RCC 7860 (cell line): ENCODE measurements around the gene DDB1.

Experiments
- DNase-seq: peaks from one replicate; pipeline ENCODE4 v3.0.0-alpha.2; 2015; ENCODE audit warnings: low spot score
- FAIRE-seq: peaks from 2 replicates; lab custom pipeline; 2012; peaks lifted over from hg19 to GRCh38; lab: Jason Lieb, UNC

The DDB1 gene

GRCh38 chr11:61298663-61299244, 34.2 kb downstream of the DDB1 start:
- DNase-seq, result no peak
- FAIRE-seq, result no peak

- DNase-seq (peak; percentile 71), FAIRE-seq (peak; percentile 43)
Measured at GRCh38 chr11:61297746-61298145, 35.2 kb downstream of the DDB1 start.

DNA sequence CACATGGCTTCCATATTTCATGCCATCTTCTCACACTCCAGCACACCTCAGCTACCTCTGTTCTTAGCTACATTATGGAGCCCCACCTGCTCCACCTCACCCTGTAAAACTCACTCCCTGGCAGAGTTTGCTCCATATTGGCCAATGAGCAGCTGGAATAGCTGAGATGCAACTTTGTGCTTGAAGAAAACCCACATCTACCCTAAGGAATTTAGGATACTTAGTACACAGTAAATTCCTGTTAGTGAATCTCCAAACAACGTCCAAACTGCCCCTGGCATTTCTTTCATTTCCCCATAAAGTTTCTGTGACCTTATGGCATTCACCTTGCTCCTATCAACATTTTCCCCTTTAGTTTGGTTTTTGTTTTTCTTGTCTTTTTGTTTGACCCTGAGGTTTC, 35.6 kb downstream of the DDB1 start:
- FAIRE-seq (no peak), DNase-seq (no peak)

- no peak for DNase-seq
- FAIRE-seq, result no peak
Measured at GRCh38 chr11:61295596-61295926, 37.3 kb downstream of the DDB1 start.

GRCh38 chr11:61294717-61295595, 37.9 kb downstream of the DDB1 start, which contains the start of gene VWCE:
Gene VWCE, minus strand, starts transcription at chr11:61295316. Its CDS starts 279 bp downstream, at chr11:61295037.
- no peak for FAIRE-seq
- peak; percentile 5 for DNase-seq

DNA sequence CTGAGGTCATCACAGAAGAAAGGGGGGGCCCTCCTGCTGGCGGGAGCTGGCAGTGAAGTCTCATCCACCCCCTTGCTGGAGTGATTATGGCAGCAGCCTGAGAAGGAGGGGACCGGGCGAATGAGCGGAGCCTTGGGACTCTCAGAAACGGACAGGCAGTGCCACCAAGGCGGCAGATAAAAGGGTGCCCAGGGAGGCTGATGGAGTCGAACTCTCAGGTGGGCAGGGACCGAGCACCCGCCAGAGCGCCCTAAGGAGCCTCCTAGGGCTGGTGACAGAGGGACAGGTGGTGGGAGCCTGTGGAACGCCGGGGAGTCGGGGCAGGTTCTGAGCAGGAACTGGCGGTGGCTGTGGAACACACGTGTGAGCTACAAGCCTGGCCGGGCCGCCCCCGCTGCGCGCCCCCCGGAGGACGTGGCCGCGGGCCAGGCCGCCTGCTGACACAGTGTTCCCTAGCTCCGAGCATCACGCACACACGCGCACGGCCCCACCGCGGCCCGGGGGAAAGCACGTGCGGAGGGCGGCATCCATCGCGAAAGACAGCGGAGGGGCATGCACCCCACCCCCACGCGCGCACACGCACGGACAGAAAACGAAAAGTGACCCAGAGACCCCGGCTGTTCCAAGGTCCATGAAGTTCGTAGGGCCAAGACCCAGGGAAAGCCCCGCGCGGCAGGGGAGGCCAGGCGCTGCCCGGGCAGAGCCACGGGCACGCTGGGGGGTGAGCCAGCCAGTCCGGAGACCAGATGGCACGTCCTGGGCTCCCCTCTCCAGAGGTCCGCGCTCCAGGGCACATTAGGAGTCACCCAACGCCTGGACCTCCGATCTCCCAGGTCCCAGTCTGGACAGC, 38.8 kb downstream of the DDB1 start:
- FAIRE-seq, result no peak
- no peak for DNase-seq

DNA sequence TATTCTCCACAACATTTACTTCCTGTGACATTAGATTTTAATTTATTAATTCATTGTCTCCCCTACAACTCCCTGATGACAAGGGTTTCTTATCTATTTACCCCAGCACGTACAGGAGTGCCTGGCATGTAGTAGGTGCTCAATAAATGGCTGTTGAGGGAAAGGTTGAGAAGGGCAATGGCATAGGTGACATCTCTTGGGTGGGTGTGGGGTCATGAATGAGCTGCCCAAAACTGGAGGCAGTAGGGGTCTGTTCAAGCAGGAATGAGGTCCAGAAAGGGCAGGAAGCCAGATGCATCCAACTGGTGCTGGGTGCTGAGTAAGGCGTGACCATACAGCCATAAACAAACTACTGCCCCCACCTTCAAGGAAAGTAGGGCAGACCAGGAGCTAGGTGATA, 40.5 kb downstream of the DDB1 start:
- FAIRE-seq, result no peak
- DNase-seq, result no peak

DNA sequence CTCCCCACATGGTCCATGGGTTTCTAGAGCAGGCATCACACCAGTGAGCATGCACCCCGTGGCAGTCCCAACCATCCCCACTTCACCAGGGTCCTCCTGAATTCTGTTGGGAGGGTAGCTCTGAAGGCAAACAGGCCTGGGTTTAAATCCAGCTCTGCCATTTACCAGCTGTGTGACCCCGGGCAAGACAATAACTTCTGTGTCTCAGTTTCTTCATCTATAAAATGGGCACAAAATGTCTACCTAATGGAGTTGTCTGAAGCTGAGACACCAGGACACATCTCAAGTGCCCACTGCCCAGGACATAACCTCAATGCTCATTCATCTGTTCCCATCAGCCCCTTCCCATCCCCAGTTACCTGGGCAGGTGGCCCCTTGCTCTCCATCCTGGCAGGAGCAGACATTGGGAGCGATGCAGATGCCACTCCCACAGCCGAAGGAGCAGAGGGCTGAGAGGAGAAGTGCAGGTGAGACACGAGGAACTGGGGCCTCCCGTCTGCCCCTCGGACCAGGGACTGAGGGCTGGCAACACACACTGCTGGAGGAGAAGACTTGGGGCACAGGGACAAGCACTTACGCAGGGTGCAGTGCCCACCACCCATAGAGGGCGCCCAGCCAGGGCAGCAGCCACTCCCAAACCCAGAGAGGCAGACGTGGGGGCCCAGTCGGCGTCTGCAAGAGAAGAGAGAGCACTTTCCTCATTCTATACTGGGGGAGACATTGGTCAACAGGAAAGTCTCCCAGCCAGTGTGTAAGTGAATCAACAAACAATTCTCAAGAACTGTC, 41.8 kb downstream of the DDB1 start:
- DNase-seq (no peak), FAIRE-seq (no peak)

GRCh38 chr11:61287338-61287977, 45.4 kb downstream of the DDB1 start:
- DNase-seq (no peak), FAIRE-seq (no peak)

DNA sequence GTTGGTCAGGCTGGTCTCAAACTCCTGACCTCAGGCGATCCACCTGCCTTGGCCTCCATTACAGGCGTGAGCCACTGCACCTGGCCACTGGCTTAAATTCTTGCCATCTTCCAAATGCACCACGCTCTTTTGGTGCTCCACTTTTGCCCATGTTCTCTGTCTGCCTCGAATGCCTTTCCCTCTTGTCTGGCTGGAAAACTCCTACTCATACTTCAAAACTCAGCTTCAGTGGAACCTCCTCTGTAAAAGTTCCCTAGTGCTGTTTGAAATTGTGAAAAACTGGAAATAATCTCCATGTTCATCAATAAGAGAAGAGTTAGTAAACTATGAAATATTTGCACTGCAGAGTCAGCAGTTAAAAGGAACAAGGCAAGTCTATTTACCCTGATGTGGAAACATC, 49.3 kb downstream of the DDB1 start:
- DNase-seq, result no peak
- FAIRE-seq, result no peak

GRCh38 chr11:61281581-61282250, 51.2 kb downstream of the DDB1 start:
- no peak for DNase-seq

GRCh38 chr11:61280883-61281580, 51.9 kb downstream of the DDB1 start:
- no peak for DNase-seq
- FAIRE-seq, result no peak

More at GRCh38 chr11:61281581-61282250, 51.2 kb downstream of the DDB1 start:
- FAIRE-seq, result no peak

GRCh38 chr11:61279934-61280659, 52.8 kb downstream of the DDB1 start:
- FAIRE-seq (no peak), DNase-seq (no peak)

DNA sequence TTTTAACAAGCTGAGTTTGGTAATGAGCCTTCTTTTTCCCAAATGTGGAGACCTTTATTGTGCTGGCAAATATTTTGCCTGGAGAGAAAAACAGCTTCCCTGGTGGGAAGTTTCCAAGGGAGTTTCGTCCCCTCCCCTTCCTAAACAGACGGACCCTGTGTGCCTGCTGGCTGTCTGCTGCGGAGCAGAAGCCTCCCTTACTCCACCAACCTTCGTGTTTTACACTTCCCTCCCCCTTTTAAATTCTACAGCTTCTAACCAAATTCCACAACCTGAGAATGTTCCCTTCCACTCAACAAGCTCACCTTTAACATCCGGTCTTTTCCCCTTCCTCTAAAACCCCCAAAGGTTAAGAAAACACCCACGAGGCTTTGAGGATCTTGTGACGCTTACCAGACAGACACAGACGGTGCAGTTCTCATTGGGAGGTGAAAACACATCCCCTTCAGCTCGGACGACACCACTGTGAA, 54.9 kb downstream of the DDB1 start:
- FAIRE-seq (no peak), DNase-seq (no peak)

DNA sequence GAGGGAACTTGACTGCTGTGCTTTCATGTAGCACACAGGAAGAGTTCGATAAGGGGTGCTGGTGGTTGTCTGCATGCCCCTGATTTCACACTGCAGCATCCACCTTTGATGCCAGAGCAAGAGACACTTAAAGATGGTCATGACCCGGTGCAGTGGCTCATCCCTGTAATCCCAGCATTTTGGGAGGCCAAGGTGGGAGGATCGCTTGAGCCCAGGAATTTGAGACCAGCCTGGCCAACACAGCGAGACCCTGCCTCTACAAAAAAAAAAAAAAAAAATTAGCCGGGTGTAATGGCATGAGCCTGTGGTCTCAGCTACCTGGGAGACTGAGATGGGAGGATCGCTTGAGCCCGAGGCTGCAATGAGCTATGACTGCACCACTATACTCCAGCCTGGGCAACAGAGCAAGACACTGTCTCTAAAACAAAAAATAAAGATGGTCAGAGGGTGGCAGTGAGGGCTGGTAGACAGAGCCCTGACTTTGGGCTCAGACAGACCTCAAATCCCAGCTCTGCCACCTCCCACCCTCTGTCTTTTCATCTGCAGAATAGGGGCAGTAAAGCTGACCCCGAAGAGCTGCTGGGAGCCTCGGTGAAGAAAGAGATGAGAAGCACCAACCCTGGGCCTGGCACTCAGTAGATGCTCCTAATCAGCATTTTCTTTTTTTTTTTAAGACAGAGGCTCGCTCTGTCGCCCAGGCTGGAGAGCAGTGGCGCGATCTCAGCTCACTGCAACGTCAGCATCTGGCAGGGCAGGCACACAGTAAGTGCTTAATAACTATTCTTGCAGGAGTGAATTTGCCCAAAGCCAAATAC, 55.5 kb downstream of the DDB1 start:
- no peak for FAIRE-seq
- DNase-seq, result no peak

DNA sequence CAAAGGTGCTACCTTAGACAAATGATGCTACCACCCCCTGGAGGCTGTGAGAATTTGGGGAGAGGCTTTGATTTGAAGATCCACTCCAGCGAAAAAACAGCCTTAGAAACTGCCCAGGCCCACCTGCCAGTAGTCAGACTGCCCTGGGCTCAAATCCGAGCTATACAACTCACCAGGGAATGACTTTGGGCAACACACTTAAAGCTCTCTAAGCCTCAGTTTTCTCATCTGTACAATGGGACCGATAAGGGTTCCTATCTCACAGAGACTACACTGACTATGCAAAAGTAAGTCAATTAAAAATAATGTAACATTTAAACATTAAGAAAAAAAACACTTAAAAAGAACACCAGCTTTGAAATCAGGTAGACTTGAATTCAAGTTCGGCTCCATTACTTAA, 57.7 kb downstream of the DDB1 start:
- FAIRE-seq (no peak), DNase-seq (no peak)

- DNase-seq, result no peak
- no peak for FAIRE-seq
Measured at GRCh38 chr11:61274084-61274483, 58.8 kb downstream of the DDB1 start.
